DND-41 (cell line): ENCODE measurements around the gene KIRREL3.

Source experiments
- ATAC-seq: fragments of 200-7000 bp; cut with Tn5 transposase; 3 replicates; pipeline ENCODE4 v1.9.1; 2021; ENCODE audit warnings: low read depth; ENCODE audit not compliant: insufficient read depth
- DNase-seq: peaks from one replicate; pipeline ENCODE4 v3.0.0-alpha.2; 2020
- H2AFZ ChIP-seq: 2 replicates; pipeline ENCODE4 v1.6.0; 2012; ENCODE audit warnings: low read depth, low read length
- H3K27ac ChIP-seq: 2 replicates; pipeline ENCODE4 v1.5.1; 2012; ENCODE audit warnings: low read length, inconsistent platforms
- H3K27me3 ChIP-seq: fragments of 200-600 bp; sonication (generic); 2 replicates; pipeline ENCODE4 v1.6.0; 2012; ENCODE audit warnings: low read length, mild to moderate bottlenecking, inconsistent platforms; ENCODE audit not compliant: insufficient read depth, poor library complexity
- H3K36me3 ChIP-seq: 2 replicates; pipeline ENCODE4 v1.5.1; 2012; ENCODE audit warnings: low read length, inconsistent platforms; ENCODE audit not compliant: insufficient read depth
- H3K4me1 ChIP-seq: 2 replicates; pipeline ENCODE4 v1.5.1; 2012; ENCODE audit warnings: mild to moderate bottlenecking, low read length; ENCODE audit not compliant: insufficient read depth
- H3K4me2 ChIP-seq: 2 replicates; pipeline ENCODE4 v1.6.0; 2012; ENCODE audit warnings: mild to moderate bottlenecking, moderate library complexity, low read length, inconsistent platforms; ENCODE audit not compliant: insufficient read depth
- H3K4me3 ChIP-seq, 2 experiments: fragments of 200-600 bp in 1 of 2; shearing (Covaris generic) in 1 of 2; 2 replicates each; pipeline ENCODE4 v1.5.1; 2012 to 2016; ENCODE audit warnings: inconsistent platforms in 2 of 2, low read length in 2 of 2, mild to moderate bottlenecking in 2 of 2, low read depth in 1 of 2, moderate library complexity in 1 of 2
- H3K79me2 ChIP-seq: 2 replicates; pipeline ENCODE4 v1.6.0; 2012; ENCODE audit warnings: low read length, inconsistent platforms; ENCODE audit not compliant: insufficient read depth
- H3K9ac ChIP-seq: 2 replicates; pipeline ENCODE4 v1.6.0; 2012; ENCODE audit warnings: low read depth, mild to moderate bottlenecking, inconsistent platforms, low read length, moderate library complexity
- H3K9me3 ChIP-seq: 2 replicates; pipeline ENCODE4 v1.5.1; 2012; ENCODE audit warnings: low read length, moderate library complexity, mild to moderate bottlenecking, inconsistent platforms; ENCODE audit not compliant: insufficient read depth, severe bottlenecking
- H4K20me1 ChIP-seq: 2 replicates; pipeline ENCODE4 v1.6.0; 2012; ENCODE audit warnings: low read length; ENCODE audit not compliant: insufficient read depth
- EZH2 ChIP-seq: IDR thresholded peaks from 3 replicates; pipeline ENCODE4 v1.6.1; 2012; ENCODE audit warnings: borderline replicate concordance, low read depth, mild to moderate bottlenecking, moderate library complexity, low read length, inconsistent platforms; ENCODE audit not compliant: severe bottlenecking
- TF ChIP-seq, protein P1 (sequence below): IDR thresholded peaks from 2 replicates; pipeline ENCODE4 v1.5.1; 2012; ENCODE audit warnings: borderline replicate concordance, low read length, moderate library complexity, mild to moderate bottlenecking; ENCODE audit not compliant: poor library complexity, severe bottlenecking; ENCODE audit errors: extremely low read depth

KIRREL3 gene

DNA sequence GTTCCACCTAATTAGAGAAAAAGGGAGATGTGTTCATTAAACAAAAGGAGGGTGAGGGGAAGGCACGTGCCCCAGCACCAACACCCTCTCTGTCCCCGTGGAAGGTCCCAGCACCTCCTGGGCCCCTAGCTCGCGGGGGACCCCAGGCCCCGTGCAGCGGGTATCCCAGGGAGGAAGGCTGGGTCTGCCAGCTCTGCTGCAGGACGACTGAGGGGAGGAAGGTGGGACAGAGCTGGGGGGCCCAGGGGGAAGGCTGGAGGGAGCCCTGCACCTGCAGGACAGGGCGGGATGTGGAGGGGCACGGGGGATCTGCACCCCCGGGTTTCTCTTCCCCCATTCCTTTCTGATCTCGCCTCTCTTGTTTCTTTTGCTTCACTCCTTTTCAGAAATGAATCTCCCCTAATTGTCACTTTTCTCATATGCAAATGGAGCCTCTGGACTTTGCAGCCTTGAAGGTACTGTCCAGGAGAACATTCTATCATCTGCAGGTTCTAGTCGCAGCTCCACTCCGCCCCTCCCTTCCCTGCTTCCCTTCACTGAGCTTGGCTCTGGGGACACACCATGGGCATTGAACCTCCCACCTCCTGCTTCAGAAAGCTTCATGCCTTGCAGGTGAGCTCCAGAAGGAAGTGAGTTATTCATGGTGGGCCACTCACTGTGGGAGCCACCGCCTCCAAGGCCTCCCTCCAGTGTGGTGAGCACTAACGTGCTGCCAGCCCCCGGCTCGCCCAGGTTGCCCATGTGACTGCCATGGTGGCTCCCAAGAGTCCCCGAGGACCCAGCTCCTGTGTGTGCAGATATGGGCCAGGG is 534.1 kb downstream of the KIRREL3 start:
- no peak overlapping the region for H3K27ac ChIP-seq
- no peaks in the 10 kb centered on the region for H3K9me3 ChIP-seq
- ATAC-seq (no peak), DNase-seq (no peak)
- no peak overlapping the region for H2AFZ ChIP-seq
- H3K27me3 ChIP-seq: peaks cover 5% of the 10 kb centered on the region
- no peaks in the 10 kb centered on the region for H3K36me3 ChIP-seq
- H4K20me1 ChIP-seq: no peaks in the 10 kb centered on the region; the same call in 1 of the 2 replicates
- TF ChIP-seq, protein P1, sequence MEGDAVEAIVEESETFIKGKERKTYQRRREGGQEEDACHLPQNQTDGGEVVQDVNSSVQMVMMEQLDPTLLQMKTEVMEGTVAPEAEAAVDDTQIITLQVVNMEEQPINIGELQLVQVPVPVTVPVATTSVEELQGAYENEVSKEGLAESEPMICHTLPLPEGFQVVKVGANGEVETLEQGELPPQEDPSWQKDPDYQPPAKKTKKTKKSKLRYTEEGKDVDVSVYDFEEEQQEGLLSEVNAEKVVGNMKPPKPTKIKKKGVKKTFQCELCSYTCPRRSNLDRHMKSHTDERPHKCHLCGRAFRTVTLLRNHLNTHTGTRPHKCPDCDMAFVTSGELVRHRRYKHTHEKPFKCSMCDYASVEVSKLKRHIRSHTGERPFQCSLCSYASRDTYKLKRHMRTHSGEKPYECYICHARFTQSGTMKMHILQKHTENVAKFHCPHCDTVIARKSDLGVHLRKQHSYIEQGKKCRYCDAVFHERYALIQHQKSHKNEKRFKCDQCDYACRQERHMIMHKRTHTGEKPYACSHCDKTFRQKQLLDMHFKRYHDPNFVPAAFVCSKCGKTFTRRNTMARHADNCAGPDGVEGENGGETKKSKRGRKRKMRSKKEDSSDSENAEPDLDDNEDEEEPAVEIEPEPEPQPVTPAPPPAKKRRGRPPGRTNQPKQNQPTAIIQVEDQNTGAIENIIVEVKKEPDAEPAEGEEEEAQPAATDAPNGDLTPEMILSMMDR: no peak
- TF ChIP-seq EZH2: no peak
- H3K4me2 ChIP-seq: no peak overlapping the region
- H3K79me2 ChIP-seq: no peaks in the 10 kb centered on the region
- H3K4me3 ChIP-seq: no peak overlapping the region
- H3K9ac ChIP-seq: no peak overlapping the region
- H3K4me1 ChIP-seq: no peaks in the 10 kb centered on the region

DNA sequence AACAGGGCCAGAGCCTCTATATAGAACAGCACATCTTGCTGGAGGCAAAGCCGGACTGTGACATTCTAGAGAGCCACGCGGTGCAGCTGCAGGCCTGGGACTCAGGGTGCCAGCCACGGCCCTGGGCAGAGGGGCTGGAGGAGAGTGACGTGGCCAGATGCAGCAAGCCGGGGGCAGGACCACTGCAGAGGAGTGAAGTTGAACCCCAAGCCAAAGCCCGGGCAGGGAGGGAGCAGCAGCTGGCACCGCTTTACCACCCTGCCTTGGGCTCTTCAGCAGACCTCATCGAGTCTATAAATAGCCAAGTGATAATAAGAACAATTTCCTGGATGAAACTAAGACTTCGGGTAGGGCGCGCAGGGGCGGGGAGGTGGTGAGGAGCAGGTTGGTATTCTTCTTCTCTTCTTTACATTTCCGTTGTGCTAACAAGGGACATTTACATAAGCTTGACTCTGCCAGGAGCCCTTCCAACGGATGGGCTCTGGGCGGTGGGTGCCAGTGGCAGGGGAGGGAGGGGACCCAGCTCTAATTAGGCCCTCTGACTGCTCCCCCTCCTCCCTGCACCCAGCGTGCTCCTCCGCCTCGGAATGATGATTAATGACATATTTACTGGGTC is 534.9 kb downstream of the KIRREL3 start:
- H3K9ac ChIP-seq: no peak overlapping the region
- no peak overlapping the region for H3K4me3 ChIP-seq
- H3K27ac ChIP-seq: no peak overlapping the region
- DNase-seq (no peak), ATAC-seq (peak; percentile 55; the same call in 2 of the 3 replicates)
- H3K4me1 ChIP-seq: no peaks in the 10 kb centered on the region
- no peaks in the 10 kb centered on the region for H3K9me3 ChIP-seq
- H3K79me2 ChIP-seq: no peaks in the 10 kb centered on the region
- H4K20me1 ChIP-seq: peaks cover 2% of the 10 kb centered on the region; the same call in 1 of the 2 replicates
- no peak overlapping the region for H2AFZ ChIP-seq
- no peaks in the 10 kb centered on the region for H3K36me3 ChIP-seq
- H3K4me2 ChIP-seq: no peak overlapping the region
- TF ChIP-seq, protein P1: no peak
- no peak for TF ChIP-seq EZH2
- peaks cover 5% of the 10 kb centered on the region for H3K27me3 ChIP-seq

DNA sequence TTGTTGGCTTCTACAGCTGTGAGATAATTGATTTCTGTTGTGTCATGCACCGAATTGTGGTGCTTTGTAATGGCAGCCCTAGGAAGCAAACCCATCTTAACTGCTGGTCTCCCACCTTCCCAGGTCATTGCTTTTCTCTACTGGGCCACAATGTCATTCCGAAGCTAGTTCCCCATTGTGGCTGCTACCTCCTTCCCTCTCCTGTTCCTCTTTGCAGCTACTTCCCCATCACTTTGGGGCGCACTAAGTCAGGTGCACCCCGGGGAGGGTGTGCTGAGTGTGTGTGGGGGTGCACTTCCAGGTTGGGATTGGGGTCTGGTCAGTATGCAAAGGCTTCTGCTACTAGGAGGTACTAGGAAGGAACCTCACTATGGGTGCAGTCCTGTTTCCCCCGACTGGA is 535.8 kb downstream of the KIRREL3 start:
- no peak overlapping the region for H3K4me2 ChIP-seq

More for the DNA sequence above, 535.8 kb downstream of the KIRREL3 start:
- H3K79me2 ChIP-seq: no peaks in the 10 kb centered on the region
- no peak overlapping the region for H3K9ac ChIP-seq
- no peaks in the 10 kb centered on the region for H3K4me1 ChIP-seq
- H2AFZ ChIP-seq: no peak overlapping the region
- no peaks in the 10 kb centered on the region for H3K36me3 ChIP-seq
- DNase-seq (no peak), ATAC-seq (no peak)
- H3K27ac ChIP-seq: no peak overlapping the region
- H4K20me1 ChIP-seq: peaks cover 2% of the 10 kb centered on the region; the same call in 1 of the 2 replicates
- H3K4me3 ChIP-seq: no peak overlapping the region
- TF ChIP-seq, protein P1: no peak
- no peak for TF ChIP-seq EZH2
- H3K27me3 ChIP-seq: peaks cover 5% of the 10 kb centered on the region
- H3K9me3 ChIP-seq: no peaks in the 10 kb centered on the region
